Prostate gland (tissue), 2 donors: ENCODE results near the gene SYT7. TPM values are rescaled to one million over a fixed set of nuclear protein-coding genes. Genes with fewer than 3 reads are reported as not detected.

Experiments
- DNase-seq: peaks from one replicate; pipeline ENCODE4 v3.0.0-alpha.2; 2019; ENCODE audit warnings: low spot score
- H3K27ac ChIP-seq, 2 donors: fragments of 200-600 bp; sonication (generic); 2 replicates each; pipeline ENCODE4 v1.5.1; 2017 to 2019
- H3K27me3 ChIP-seq: fragments of 200-600 bp; sonication (generic); replicated peaks from 2 replicates; pipeline ENCODE4 v1.5.1; 2019; ENCODE audit not compliant: insufficient read depth
- H3K36me3 ChIP-seq, 2 donors: fragments of 200-600 bp; sonication (generic); 1 replicate in 1 of 2; 2 replicates in 1 of 2; pipeline versions ENCODE4 v1.5.1 to v1.8.1; 2017 to 2019
- H3K4me1 ChIP-seq: fragments of 200-600 bp; sonication (generic); replicated peaks from 2 replicates; pipeline ENCODE4 v1.5.1; 2019
- H3K4me3 ChIP-seq, 2 donors: fragments of 200-600 bp; sonication (generic); 2 replicates each; pipeline ENCODE4 v1.5.1; 2017 to 2019
- H3K9me3 ChIP-seq: fragments of 200-600 bp; sonication (generic); 2 replicates; pipeline ENCODE4 v1.5.1; 2017
- POLR2A ChIP-seq: fragments of 450-650 bp; IDR thresholded peaks from one replicate; pipeline ENCODE4 v1.6.1; 2016; ENCODE audit warnings: antibody characterized with exemption, mild to moderate bottlenecking
- POLR2AphosphoS5 ChIP-seq: sonication (generic); formaldehyde crosslinking; IDR thresholded peaks from one replicate; pipeline ENCODE4 v1.6.1; 2017; ENCODE audit warnings: antibody characterized with exemption
- WGBS: methylation state at CpG from one replicate; pipeline ENCODE4 v1.1.5; 2018; 5-methylcytosine and 5-hydroxymethylcytosine counted together
- intact Hi-C: fragments of 100-400 bp; cut with DNase I; formaldehyde crosslinking; loops from one replicate; pipeline ENCODE4 v1.14.2; 2022
- total RNA-seq, 2 donors: library from RNA; depleted of rRNA; stranded (reverse); fragments of >200 nt; gene quantifications; one replicate each; pipeline ENCODE4 v1.1.0, GENCODE V29; 2016
- TF ChIP-seq, protein P1 (sequence below), 4 experiments: fragments of 200-600 bp in 2 of 4; fragments of 450-650 bp in 2 of 4; sonication (generic) in 2 of 4; IDR thresholded peaks; 1 replicate in 3 of 4; 2 replicates in 1 of 4; pipeline ENCODE4 v1.5.1; 2016 to 2019; ENCODE audit warnings: antibody characterized with exemption in 4 of 4, mild to moderate bottlenecking in 2 of 4, moderate library complexity in 2 of 4

SYT7 gene
- total RNA-seq, 2 donors from 2014 or later = 114 to 199 TPM

- Histone ChIP-seq H3K4me3 (peak overlapping the region in 1 of 2 donors; percentile 10), H3K4me1 (peaks cover 11% of the 10 kb centered on the region), H3K36me3 (no peaks in the 10 kb centered on the region), H3K27me3 (no peaks in the 10 kb centered on the region), H3K9me3 (no peaks in the 10 kb centered on the region), H3K27ac (peak overlapping the region; percentile 91 to 95)
- no peak for DNase-seq
- TF ChIP-seq, protein P1, sequence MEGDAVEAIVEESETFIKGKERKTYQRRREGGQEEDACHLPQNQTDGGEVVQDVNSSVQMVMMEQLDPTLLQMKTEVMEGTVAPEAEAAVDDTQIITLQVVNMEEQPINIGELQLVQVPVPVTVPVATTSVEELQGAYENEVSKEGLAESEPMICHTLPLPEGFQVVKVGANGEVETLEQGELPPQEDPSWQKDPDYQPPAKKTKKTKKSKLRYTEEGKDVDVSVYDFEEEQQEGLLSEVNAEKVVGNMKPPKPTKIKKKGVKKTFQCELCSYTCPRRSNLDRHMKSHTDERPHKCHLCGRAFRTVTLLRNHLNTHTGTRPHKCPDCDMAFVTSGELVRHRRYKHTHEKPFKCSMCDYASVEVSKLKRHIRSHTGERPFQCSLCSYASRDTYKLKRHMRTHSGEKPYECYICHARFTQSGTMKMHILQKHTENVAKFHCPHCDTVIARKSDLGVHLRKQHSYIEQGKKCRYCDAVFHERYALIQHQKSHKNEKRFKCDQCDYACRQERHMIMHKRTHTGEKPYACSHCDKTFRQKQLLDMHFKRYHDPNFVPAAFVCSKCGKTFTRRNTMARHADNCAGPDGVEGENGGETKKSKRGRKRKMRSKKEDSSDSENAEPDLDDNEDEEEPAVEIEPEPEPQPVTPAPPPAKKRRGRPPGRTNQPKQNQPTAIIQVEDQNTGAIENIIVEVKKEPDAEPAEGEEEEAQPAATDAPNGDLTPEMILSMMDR (IDR thresholded peaks at IDR 0.05) = peak in 3 of 4 experiments; percentile 15 to 40 (median 28)
- TF ChIP-seq POLR2A (no peak), POLR2AphosphoS5 (no peak)
- WGBS = 74% methylated on average over 7 of the region's 7 CpGs
- intact Hi-C loops = no loop called here
Measured at GRCh38 chr11:61577383-61578118, 3.3 kb downstream of the SYT7 start.

GRCh38 chr11:61575886-61576861, 4.7 kb downstream of the SYT7 start:
- Histone ChIP-seq H3K4me1 (peaks cover 11% of the 10 kb centered on the region), H3K27ac (peak overlapping the region; percentile 91 to 95), H3K36me3 (no peaks in the 10 kb centered on the region), H3K27me3 (no peaks in the 10 kb centered on the region), H3K4me3 (no peak overlapping the region), H3K9me3 (no peaks in the 10 kb centered on the region)
- 75% methylated on average over 19 of the region's 20 CpGs for WGBS
- TF ChIP-seq POLR2AphosphoS5 (no peak), POLR2A (no peak)
- TF ChIP-seq, protein P1 (IDR thresholded peaks at IDR 0.05) = no peak
- no peak for DNase-seq
- intact Hi-C loops = no loop called here

- peaks cover 11% of the 10 kb centered on the region for H3K4me1 ChIP-seq
- 65% methylated on average over 12 of the region's 14 CpGs for WGBS
- no peaks in the 10 kb centered on the region for H3K36me3 ChIP-seq
- H3K27me3 ChIP-seq = no peaks in the 10 kb centered on the region
- no peak for DNase-seq
- no peaks in the 10 kb centered on the region for H3K9me3 ChIP-seq
- intact Hi-C loops = no loop called here
- TF ChIP-seq POLR2AphosphoS5 (no peak), POLR2A (no peak)
- TF ChIP-seq, protein P1 (IDR thresholded peaks at IDR 0.05) = no peak
- peak overlapping the region in 1 of 2 donors; percentile 91 for H3K27ac ChIP-seq
- H3K4me3 ChIP-seq = no peak overlapping the region
Measured at GRCh38 chr11:61574611-61575010, 6.3 kb downstream of the SYT7 start.

DNA sequence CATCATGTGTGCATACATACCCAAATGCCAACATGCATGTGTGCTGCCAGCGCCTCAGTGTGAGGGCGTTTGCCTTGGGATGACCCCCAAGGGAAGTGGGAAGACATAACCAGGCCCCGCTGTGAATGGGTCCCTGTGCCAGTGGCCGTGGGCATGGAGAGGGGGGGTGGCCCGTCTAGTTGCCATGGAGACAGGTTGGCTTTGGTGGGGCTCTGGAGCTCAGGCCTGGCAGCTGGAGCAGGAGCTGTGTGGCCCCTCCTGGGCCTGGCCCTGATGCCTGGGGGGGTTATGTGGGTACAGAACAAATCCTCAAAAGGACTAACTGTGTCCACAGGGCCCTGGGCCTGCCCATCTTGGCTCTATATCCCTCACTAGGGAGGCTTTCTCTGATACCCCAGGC, 8.0 kb downstream of the SYT7 start:
- WGBS = 58% methylated on average over 5 of the region's 5 CpGs
- Histone ChIP-seq H3K27me3 (no peaks in the 10 kb centered on the region), H3K27ac (peak overlapping the region in 1 of 2 donors; percentile 91), H3K4me1 (peaks cover 5% of the 10 kb centered on the region), H3K4me3 (no peak overlapping the region), H3K36me3 (no peaks in the 10 kb centered on the region), H3K9me3 (no peaks in the 10 kb centered on the region)
- intact Hi-C loops = no loop called here
- TF ChIP-seq POLR2AphosphoS5 = no peak
- TF ChIP-seq, protein P1 (IDR thresholded peaks at IDR 0.05) = no peak
- TF ChIP-seq POLR2A = no peak
- DNase-seq = no peak
